Measurements from ENCODE around the gene ALG5.

DNA sequence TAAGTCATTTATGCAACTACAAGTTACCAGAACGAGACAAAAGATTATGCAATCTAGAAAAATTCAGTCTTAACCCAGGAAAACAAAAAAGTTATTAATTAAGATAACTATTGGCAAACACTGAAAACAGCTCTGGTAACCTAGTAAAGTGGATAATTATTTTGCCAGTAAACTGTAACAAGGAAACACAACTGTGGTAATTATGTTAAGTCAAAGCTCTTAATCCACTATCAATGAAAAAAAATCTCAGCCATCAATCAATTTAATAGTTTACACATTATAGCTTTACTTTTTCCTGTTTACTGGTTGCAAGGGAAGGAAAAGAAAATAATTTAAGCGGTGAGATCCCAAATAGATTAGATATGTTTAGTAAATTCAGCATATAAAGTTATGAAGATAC lies 12.6 kb upstream of the ALG5 start:
- TF ChIP-seq EZH2 (IDR thresholded peaks at IDR 0.05; ENCODE audit: insufficient read depth, poor library complexity, severe bottlenecking): no peak
- TF ChIP-seq EZH2phosphoT487 (IDR thresholded peaks at IDR 0.05; ENCODE audit: insufficient read depth, low read depth): no peak
